Myocyte (in vitro differentiated cells): Measurements from ENCODE around the gene BANF2. TPM values are rescaled to one million over a fixed set of nuclear protein-coding genes. Genes with fewer than 3 reads are reported as not detected.
A peak's percentile ranks its signal among the peaks of the same experiment; 100 is the strongest.

Experiments used
- DNase-seq: peaks from one replicate; pipeline ENCODE4 v3.0.0-alpha.2; 2012; ENCODE audit warnings: low read depth
- total RNA-seq: library from RNA; depleted of rRNA; stranded (reverse); fragments of >200 nt; gene quantifications from 2 replicates; pipeline ENCODE4 v1.2.3, GENCODE V29; 2014

Gene BANF2
- total RNA-seq, 1 donor from 2014 or later = not detected

DNA sequence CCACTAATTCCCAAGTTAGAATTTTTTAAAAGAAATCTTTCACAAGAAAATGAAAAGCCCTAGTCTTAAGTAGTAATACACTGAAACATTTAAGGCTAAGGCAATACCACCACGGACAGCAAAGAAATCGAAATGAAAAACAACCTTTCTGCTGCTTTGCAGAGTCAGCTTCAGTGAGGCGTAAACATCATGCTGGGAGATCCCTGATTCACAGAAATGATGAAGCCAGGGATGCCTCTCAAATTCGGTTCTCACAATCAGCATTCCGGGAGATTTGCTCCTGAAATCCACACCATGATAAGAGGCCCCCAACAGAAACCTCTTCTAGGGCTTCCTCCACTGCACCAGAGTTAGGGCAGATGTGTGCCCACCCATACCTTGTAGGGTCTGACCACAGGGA, 36.3 kb upstream of the BANF2 start:
- DNase-seq = no peak

DNA sequence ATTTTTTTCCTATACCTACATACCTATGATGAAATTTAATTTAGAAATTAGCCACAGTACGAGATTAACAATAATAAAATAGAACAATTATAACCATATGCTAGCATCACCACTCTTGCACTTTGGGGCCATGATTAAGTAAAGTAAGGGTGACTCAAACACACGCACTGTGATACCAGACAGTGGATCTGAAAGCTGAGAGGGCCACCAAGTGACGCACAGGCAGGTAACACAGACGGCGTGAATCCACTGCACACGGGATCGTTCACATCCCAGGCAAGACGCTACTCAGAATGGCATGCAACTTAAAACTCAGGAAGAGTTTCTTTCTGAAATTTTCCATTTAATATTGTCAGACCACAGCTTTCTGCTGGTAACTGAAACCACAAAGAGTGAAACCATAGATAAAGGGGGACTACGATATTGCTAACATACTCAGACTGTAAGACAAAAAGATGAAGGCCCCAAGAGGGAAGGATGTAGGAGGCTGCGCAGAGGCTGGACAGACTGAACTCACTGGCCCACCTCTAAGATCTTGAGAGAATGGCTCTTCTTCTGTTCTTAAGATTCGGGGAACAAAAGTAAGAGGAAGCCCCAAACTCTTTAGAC, 35.6 kb upstream of the BANF2 start:
- DNase-seq = no peak

DNA sequence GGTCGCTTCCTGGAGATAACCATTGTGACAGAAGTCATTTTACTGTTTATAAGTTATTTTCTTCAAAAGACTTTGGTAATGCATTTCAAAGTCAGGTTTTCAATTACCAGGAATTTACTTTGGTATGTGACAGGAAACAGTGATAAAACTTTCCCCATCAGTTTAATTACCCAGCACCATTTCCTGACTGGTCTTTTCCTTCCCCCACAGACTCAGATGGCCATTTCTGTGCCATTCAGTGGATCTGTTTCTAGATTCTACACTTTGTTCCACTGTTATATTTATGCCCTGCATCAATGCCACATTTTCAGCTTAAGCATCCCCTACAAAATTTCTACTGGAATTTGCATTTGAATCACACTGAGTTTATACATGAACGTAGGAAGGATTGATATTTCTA, 34.0 kb upstream of the BANF2 start:
- no peak for DNase-seq

DNA sequence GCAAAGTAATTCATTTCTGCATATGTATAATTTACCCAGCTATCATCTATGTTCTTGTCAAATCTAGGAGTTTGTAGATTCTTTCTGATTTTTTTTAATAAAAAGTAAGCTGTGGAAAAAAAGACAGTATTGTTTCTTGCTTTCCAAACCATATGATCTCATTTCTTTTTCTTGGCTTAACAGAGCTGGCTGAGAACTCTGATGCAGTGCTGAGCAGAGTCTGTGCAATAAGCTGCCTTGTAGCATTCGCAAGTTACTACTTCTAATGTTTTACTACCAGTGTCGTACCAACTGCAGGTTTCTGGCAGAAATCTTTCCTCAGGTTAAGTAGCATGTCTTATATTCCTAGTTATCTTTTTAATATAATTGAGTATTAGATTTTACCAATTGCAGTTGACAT, 33.3 kb upstream of the BANF2 start:
- DNase-seq = no peak

DNA sequence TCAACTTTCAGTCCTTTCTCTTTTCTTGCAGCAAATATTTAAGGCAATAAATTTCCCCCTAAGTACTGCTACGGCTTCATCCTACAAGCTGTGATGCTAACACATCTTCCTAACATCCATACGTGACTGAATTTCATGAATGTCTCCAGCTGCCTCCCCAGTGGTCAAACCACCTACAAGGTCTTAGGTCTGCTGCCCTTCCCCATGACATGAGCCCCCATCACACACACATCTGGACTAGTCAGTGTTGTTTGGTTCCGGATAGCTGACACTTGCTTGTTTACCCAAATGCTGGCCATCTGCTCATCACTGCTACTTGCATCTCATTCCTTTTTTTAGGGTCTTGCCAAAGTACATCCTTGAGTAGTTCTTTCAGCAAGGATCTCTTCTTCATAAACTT, 32.3 kb upstream of the BANF2 start:
- DNase-seq = no peak

DNA sequence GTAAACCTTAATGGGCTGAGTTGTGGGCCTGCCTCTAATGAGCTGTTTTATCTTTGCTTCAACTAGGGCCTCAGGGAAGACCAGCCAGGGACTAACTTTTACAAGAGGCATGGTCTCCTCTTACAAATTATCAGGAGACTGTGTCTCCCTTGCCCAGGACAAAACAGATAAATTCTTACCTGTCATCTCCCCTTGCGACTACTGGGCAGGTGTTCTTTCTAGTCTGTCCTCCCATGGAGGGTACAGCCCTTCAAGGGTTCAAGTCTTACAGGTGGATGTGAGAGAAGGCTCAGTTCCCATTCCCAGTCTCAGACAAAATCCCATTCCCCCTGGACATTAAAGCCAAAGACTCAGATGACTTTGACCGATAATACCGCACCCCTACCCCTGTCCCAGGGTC, 31.3 kb upstream of the BANF2 start:
- DNase-seq = no peak

DNA sequence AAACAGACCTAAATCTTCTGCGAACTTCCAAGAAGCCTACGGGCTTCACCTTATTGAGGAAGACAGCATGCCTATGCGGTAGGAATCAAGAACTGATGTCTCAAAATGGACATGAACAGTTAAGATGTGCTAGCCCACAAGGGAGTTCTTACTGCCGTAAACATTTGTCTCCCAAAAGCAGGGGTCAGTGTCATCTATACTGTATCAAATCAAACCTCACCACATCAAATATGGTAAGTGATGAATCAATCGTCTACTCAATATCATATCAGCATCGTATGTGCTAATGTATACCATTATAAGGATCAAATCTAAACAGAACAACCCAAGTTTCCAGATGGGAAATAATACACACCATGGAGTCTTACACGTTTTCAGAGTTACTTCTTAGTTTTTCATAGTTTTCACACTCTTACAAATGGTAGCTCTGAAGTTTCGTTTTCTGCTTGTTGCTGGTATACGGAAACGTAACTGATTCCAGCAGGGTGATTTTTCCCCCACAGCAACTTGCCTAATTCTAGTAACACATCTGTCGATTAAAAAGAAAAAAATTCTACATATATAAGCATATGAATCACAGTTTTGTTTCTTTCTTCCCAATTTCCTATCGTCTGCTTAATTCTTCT, 30.3 kb upstream of the BANF2 start:
- no peak for DNase-seq

DNA sequence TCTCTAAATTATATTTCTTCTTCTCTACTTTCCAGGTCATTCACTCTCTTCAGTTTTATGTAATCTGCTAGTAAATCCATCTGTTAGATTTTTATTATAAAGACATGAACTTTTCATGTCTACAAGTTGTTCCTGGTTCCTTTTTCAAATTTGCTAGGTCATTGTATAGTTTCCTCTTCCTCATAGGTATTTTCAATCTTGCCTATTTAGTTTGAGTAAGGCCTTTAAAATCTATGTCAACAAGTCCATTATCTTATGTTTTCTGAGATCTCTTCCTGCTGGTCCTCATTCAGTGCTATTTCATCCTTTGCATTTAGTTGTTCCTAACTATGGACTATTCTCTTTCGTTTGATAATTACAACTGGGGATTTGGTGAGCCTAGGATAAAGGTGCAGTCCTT, 28.8 kb upstream of the BANF2 start:
- no peak for DNase-seq

DNA sequence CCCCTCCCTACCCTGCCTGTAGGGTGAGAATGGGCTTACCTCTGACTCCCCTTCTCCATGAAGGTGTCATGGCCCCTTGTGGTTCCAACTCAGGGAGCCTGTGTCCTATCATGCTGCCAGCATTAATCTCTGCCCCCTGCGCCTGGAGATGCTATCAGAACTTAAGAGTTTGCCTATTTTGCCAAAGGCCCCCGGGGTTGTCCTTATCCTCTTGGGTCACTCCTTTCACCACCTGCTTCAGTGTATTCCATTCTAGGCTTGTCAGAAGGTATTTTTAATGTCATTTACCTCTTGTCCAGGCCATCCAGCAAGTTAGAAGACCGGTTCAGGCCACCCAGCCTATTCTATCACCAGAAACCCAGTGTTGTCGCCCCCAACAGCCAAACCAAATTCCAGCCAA, 28.2 kb upstream of the BANF2 start:
- DNase-seq = no peak

DNA sequence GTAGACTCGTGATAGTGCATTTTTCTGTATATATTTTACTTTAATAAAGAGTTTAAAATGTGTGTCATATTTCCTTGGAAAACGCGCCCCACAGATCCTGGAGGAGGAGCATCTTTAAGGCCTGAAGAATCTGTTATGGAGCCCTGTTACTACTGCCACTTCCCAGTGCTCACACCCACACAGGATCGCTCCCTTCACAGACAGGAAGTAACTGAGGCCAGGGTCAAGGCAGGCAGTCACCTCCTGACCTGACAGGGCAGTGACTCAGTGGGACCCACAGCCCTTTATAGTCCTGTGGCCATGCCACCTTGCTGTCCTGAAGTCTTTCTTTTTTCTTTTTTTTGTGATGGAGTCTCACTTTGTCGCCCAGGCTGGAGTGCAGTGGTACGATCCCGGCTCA, 26.7 kb upstream of the BANF2 start:
- DNase-seq = no peak

DNA sequence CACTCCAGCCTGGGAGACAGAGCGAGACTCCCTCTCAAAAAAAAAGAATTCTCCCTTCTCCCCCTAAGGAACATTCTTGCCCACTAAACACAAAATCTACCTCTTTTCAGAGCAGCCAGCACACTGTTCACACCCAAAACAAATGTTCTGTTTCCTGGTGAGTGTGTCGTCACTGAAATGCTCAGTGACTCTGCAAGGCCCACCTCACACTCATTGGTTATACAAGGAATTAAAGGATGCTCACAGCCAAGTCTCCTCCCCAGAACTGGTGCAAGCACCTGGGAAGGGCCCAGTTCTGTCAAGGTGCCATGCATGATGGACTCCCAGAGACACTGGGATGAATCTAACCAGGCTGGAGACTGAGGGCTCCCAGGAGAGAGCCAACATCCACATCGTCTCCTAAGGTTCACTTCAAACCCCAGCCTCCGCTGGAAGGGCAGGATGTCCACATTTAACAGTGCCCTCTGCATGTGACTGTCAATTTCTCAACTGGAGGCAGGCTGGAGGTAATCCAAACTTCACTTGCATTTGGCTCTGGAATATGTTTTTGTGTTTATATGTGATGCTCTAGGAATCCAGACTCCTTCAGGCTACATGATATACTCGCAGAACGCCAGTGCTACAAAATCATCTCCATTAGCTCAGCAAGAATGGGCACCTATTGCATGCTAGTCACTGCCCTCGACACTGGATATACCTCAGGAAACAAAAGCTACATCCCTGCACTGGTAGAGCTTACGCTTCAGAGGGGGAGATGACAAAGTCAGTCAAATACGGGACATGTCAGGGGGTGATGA, 24.8 kb upstream of the BANF2 start:
- no peak for DNase-seq

DNA sequence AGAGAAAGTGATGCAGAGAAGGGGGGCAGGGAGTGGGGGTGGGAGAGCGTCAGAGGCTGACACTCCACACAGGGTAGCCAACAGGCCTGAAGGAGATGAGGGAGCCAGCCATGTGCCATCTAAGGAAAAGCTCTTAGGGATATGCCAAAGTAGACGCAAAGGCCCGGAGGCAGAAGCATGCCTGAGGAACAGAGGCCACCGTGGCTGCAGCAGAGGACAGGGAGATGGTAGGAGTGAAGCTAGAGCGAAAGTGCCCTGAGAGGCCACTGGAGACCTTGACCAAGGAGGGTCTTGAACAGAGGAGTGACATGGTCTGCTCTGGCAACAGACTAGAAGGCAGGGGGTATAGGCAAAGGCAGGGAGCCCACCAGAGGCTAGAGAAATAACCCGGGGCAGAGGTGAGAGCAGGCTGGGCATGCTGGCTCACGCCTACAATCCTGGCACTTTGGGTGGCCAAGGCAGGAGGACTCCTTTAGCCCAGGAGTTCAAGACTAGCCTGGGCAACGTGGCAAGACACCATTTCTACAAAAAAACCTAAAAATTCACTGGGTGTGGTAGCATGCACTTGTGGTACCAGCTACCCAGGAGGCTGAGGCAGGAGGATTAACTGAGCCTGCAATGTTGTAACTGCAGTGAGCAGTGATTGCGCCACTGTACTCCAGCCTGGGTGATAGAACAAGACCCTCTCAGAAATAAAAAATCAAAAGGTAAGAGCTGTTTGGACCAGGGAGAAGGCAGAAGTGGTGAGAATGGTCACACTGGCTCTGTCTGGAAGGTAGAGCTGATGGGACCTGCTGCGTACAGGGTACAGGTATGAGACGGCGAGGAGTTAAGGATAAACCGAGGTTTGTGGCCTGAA, 24.0 kb upstream of the BANF2 start:
- DNase-seq = no peak

DNA sequence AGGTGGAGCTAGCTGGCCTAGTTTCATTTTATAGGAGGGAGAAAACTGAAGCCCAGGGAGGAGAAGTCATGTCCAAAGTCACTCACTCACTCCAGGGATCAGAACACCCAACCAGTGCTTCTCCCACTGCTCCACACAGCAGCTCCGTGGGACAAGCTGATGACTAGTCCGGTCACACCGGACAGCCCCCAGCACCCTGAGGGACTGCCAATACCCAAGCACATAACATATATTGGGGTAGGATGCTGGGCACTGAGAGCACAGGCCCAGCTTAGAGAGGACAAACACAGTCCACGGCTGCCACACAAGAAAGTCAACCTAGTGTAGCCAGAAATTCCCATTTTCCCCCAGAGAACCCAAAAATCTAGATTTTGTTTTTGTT, 23.4 kb upstream of the BANF2 start:
- no peak for DNase-seq

DNA sequence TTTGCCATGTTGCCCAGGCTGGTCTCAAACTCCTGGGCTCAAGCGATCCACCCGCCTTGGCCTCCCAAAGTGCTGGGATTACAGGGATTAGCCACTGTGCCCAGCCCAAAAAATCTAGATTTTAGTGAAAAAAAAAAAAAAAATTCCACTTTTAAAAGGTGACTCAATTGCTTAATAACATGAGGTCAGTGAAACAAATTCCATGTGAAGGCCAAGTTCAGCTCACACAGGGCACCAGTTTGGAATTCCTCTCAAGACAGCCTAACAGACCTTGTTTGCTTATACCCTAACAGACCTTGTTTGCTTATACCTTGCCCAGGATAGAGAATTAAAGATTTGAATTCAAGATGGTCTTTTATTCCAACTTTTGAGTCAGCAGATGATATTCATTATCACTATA, 22.8 kb upstream of the BANF2 start:
- DNase-seq = no peak

DNA sequence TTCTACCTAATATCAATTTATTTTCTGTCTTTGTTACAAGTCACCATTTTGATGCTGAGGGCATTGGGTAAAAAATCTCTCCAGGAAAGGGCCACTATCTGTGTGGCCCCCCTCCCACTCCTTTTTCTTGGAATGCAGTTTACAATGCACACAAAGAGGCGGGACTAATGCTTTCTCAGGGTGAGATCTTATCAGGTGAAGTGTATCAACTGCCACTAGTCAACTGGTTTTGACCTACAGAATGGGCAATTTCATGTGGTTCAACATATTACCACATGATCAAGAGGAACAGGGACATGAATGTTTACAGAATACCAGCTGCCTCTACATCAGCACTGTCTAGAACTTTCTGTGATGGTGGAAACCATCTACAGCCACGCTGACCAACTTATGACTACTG, 21.5 kb upstream of the BANF2 start:
- DNase-seq = no peak

DNA sequence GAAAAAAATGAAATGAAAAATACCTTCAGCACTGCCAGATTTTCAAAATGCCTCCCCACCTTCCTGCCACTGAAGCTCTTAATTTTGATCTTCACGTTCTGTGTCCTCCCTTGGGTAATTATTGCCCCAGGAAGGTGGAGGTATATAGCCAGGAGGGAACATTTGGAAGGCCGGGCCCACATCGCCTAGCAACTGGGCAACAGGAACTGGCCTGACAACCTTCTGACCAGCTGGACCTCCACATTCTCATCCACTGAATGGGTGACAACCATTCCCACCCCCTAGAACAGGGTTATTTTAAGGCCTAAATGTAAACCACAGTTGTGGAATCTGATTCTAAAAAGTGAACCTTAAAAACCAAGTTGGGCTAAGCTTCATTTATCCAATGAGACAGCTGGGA, 20.9 kb upstream of the BANF2 start:
- no peak for DNase-seq

DNA sequence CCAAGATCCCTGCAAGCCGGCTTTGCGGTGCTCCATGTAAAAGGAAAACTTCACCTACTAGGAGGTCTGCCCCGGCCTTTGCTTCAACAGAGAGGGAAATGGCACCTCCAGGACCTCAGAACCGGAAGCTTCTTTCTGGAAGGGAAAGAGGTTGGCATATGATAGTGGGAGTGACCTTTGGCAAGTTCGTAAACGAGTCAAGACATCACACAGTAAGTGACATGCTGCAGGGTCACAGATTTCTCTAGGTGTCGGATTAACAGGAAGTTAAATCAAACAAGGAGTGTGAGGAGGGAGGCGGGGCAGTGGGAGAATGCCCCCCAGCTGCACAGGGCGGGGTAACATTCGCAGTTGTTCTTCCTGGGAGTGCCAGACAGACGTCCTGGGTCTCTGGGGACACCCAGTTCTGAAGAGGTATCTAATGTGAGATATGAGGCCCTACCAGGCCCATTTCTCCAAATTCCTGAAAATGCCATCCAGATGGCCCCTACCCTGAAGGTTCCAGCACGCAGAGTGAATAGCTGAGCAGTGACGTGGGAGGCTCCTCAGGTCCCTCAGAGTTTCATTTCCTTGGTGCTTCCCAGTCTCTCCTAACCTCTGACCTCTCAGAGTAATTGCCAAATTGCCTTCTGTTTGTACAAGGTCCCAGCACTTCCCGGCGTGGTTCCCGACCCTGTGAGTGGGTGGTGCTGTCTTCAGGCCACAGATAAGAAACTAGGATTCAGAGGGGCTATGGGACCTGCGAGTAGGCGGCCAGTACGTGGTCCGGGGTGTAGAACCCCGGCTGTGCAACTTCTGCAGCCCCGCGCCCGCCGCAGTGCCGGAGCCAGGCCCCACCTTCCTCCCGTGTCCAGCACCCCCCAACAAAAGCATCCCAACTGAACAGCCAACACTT, 19.6 kb upstream of the BANF2 start:
- DNase-seq = peak; percentile 81

DNA sequence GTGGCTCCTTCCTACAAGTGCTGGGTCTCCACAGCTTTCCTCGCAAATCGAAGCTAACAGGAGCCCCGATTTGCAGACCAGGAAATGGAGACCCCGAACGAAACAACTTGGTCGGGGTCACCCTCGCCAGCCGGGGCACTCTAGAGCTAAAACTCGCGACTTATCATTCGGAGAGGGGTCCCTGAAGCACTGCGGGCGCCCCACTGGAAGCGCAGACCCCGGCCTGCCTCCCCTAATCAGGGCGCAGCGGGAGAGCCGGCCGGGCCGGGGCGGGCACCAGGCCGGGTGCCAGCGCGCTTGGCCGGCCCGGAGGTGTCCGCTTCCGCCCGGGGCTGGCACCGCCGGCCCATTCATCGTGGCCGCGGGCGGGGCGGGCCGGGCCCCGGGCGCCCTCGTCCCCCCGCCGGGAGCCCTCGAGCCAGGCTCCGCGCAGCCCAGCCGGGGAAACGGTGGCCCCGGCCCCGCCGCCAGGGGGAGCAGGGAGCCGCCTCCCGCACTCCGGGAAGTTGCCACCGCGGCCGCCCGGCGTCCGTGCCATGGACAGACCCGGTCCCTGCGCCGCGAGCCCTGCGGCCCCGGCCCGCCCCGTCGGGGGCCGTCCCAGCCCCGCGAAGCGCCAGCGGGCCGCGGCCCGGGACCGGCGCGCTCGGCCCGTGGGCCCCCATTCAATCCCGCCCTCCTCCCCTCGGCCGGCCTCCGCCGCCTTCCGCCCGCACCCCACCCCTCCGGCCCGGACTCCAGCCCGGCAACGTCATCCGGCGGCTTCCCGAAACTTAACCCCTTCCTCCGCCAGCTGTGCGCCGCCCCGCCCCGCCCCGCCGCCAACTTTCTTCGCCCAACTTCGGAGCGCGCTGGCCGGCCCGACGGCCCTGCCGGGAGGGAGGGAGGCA, 18.7 kb upstream of the BANF2 start:
- peak; percentile 81 for DNase-seq

DNA sequence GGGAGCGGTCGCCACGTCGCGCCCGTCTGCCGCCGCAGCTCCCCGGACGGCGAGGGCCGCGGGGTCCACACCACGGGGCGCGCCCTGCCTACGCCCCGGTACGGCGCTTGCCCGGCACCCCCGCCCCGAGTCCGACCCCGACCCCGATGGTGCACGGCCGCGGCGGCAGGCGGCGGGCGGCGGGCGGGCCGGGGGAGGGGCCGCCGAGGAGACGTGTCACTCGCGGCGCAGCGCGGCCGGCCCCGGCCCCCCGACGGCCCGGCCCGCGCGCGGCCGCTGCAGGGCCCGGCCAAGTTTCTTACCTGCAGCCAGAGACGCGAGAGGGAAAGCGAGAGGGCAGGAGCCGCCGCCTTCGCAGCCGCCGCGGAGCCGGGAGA, 18.1 kb upstream of the BANF2 start:
- DNase-seq = no peak
